Heart left ventricle (tissue), 16 donors: ENCODE results near the gene GZMM. TPM values are rescaled to one million over a fixed set of nuclear protein-coding genes. Genes with fewer than 3 reads are reported as not detected.
A peak's percentile ranks its signal among the peaks of the same experiment; 100 is the strongest.

Experiments used
- ATAC-seq, 4 donors: fragments of 200-7000 bp; cut with Tn5 transposase; one replicate each; pipeline ENCODE4 v1.9.1; 2020 to 2022; ENCODE audit warnings: moderate library complexity in 4 of 4, mild to moderate bottlenecking in 3 of 4, moderate number of reproducible peaks in 1 of 4
- DNase-seq, 5 donors: peaks; one replicate each; pipeline ENCODE4 v3.0.0-alpha.2; 2020
- H3K27ac ChIP-seq, 12 donors: fragments of 200-600 bp; sonication (generic) in 4 of 12; one replicate each; pipeline versions ENCODE4 v1.5.0 to v1.8.0; 2016 to 2022; ENCODE audit warnings: mild to moderate bottlenecking in 2 of 12
- H3K27me3 ChIP-seq, 9 donors: fragments of 200-600 bp; sonication (generic) in 2 of 9; one replicate each; pipeline versions ENCODE4 v1.5.1 to v1.8.0; 2016 to 2022; ENCODE audit warnings: mild to moderate bottlenecking in 3 of 9
- H3K36me3 ChIP-seq, 9 donors: fragments of 200-600 bp; sonication (generic) in 2 of 9; one replicate each; pipeline versions ENCODE4 v1.5.0 to v1.8.0; 2018 to 2022; ENCODE audit warnings: mild to moderate bottlenecking in 2 of 9
- H3K4me1 ChIP-seq, 12 donors: fragments of 200-600 bp; sonication (generic) in 4 of 12; one replicate each; pipeline versions ENCODE4 v1.5.0 to v1.8.0; 2016 to 2022; ENCODE audit warnings: mild to moderate bottlenecking in 3 of 12
- H3K4me3 ChIP-seq, 12 donors: fragments of 200-600 bp; sonication (generic) in 4 of 12; one replicate each; pipeline versions ENCODE4 v1.5.0 to v1.8.0; 2017 to 2022; ENCODE audit warnings: mild to moderate bottlenecking in 9 of 12, moderate library complexity in 4 of 12
- H3K9me3 ChIP-seq, 12 donors: fragments of 200-600 bp; sonication (generic) in 4 of 12; one replicate each; pipeline versions ENCODE4 v1.5.0 to v1.8.0; 2016 to 2022; ENCODE audit warnings: mild to moderate bottlenecking in 1 of 12
- POLR2A ChIP-seq, 2 donors: fragments of 450-650 bp; IDR thresholded peaks; one replicate each; pipeline ENCODE4 v1.6.1; 2017; ENCODE audit warnings: antibody characterized with exemption in 2 of 2, mild to moderate bottlenecking in 2 of 2, moderate library complexity in 2 of 2
- WGBS, 4 donors: extraction: QIAGEN DNeasy Blood & Tissue Kit in 2 of 4; methylation state at CpG; one replicate each; pipeline versions ENCODE4 v1.1.5 to v1.1.7; 2013 to 2018; 5-methylcytosine and 5-hydroxymethylcytosine counted together
- intact Hi-C, 10 donors: fragments of 100-400 bp; cut with DNase I; formaldehyde crosslinking; loops; one replicate each; pipeline versions ENCODE4 v1.11.1 to v1.14.2; 2022
- polyA plus RNA-seq, 2 donors: library from polyadenylated mRNA; stranded (reverse); fragments of 200-250 nt; gene quantifications; one replicate each; pipeline ENCODE4 v1.2.3, GENCODE V29; 2013
- total RNA-seq, 9 donors: library from RNA; depleted of rRNA in 2 of 9; stranded (reverse); fragments of >200 nt in 2 of 9; fragmentation: NEBNext Ultra II Directional in 3 of 9; extraction: Animal tissue kit (Norgen Biotek cat#: 25700) in 3 of 9; gene quantifications; one replicate each; pipeline versions ENCODE4 v1.1.0 to v1.2.4, GENCODE V29; 2016 to 2023
- TF ChIP-seq, protein P1 (sequence below), 12 donors: fragments of 200-600 bp; sonication (generic) in 4 of 12; IDR thresholded peaks; one replicate each; pipeline versions ENCODE4 v1.5.0 to v1.8.0; 2018 to 2022; ENCODE audit warnings: antibody characterized with exemption in 12 of 12, mild to moderate bottlenecking in 5 of 12
- donor health status: ischemic (EF 13 %, LVEDD 7.1; RV severe dilation, severe dysfunction).
- donor health status: healthy with polysubstance abuse.
- donor health status: DM: no; HTN: yes; CAD: no.
- donor health status: DM: no; HTN: no; CAD: no.
- donor health status: ischemic (EF 25% LVEDD 6.9; RV normal size, moderate dysfunction).
- donor health status: ischemic (EF 25% LVEDD 5.7; RV mildly dilated, moderate dysfunction).
- donor health status: healthy.
- donor health status: DM: yes; HTN: yes; CAD: no.
- donor health status: ischemic (EF 35%, LVEDD 5.7; RV mildly dilated, moderate dysfunction).
- donor health status: nonischemic (EF 11% LVEDD 7.7; RV severe dilation, severe dysfunction).
- donor health status: DM: yes; HTN: yes; CAD: no.
- donor health status: PGD.
- donor health status: ischemic (EF 29% LVEDD 5.4; RV normal size, mild dysfunction).
- donor health status: nonischemic (EF 23%, LVEDD 6.1; RV moderate dilation, normal function).

GZMM gene
- total and polyA plus RNA-seq, 11 donors: 0.12 to 3.0 (median 0.47) TPM; not detected in 5

GRCh38 chr19:566403-566802 lies 22.6 kb downstream of the GZMM start:
- WGBS, 4 donors: 40 to 54% (median 45%) methylated on average over 18 to 19 of the region's 19 CpGs
- H3K27me3 ChIP-seq: no peaks in the 10 kb centered on the region
- no peaks in the 10 kb centered on the region for H3K36me3 ChIP-seq
- TF ChIP-seq POLR2A (IDR thresholded peaks at IDR 0.05): no peak
- TF ChIP-seq, protein P1, sequence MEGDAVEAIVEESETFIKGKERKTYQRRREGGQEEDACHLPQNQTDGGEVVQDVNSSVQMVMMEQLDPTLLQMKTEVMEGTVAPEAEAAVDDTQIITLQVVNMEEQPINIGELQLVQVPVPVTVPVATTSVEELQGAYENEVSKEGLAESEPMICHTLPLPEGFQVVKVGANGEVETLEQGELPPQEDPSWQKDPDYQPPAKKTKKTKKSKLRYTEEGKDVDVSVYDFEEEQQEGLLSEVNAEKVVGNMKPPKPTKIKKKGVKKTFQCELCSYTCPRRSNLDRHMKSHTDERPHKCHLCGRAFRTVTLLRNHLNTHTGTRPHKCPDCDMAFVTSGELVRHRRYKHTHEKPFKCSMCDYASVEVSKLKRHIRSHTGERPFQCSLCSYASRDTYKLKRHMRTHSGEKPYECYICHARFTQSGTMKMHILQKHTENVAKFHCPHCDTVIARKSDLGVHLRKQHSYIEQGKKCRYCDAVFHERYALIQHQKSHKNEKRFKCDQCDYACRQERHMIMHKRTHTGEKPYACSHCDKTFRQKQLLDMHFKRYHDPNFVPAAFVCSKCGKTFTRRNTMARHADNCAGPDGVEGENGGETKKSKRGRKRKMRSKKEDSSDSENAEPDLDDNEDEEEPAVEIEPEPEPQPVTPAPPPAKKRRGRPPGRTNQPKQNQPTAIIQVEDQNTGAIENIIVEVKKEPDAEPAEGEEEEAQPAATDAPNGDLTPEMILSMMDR (IDR thresholded peaks at IDR 0.05): no peak
- intact Hi-C loops: no loop called here
- H3K4me3 ChIP-seq: peak overlapping the region in 2 of 12 donors; percentile 2 to 36
- peaks cover 0 to 7% (median 6%) of the 10 kb centered on the region in 12 donors for H3K4me1 ChIP-seq
- DNase-seq: peak in 2 of 5 donors; percentile 26 to 36
- peak overlapping the region in 4 of 12 donors; percentile 22 to 86 (median 42) for H3K27ac ChIP-seq
- H3K9me3 ChIP-seq: no peaks in the 10 kb centered on the region
- peak in 3 of 4 donors; percentile 27 to 72 (median 56) for ATAC-seq

DNA sequence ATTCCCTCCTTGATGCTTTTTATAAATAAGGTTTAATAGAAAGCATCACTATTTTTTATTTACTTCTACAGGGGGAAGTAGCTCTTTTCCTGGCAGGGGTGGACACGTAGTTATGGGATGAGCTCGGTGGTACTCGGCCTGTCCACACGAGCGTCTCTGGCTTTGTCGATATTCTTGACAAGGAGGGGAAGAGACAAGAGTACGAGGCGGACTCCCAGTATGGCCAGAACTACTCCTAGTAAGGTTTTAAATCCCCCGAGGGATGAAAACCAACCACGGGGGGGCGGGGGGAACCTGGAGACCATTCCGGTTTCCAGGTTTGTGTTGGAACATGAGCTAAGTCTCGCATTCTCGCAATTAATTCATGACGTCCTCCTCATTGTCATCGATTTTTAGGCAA lies 23.0 kb downstream of the GZMM start:
- DNase-seq: no peak
- Histone ChIP-seq H3K36me3 (no peaks in the 10 kb centered on the region), H3K4me1 (peaks cover 0 to 11% (median 9%) of the 10 kb centered on the region in 12 donors), H3K27me3 (no peaks in the 10 kb centered on the region), H3K4me3 (peak overlapping the region in 2 of 12 donors; percentile 2 to 36), H3K27ac (peak overlapping the region in 4 of 12 donors; percentile 22 to 86 (median 42)), H3K9me3 (no peaks in the 10 kb centered on the region)
- TF ChIP-seq, protein P1 (IDR thresholded peaks at IDR 0.05): no peak
- TF ChIP-seq POLR2A (IDR thresholded peaks at IDR 0.05): no peak
- intact Hi-C loops: no loop called here
- no peak for ATAC-seq
- WGBS, 4 donors: 70 to 76% (median 74%) methylated on average over 16 of the region's 16 CpGs

GRCh38 chr19:567296-567900 lies 23.5 kb downstream of the GZMM start:
- no peak for TF ChIP-seq POLR2A (IDR thresholded peaks at IDR 0.05)
- TF ChIP-seq, protein P1 (IDR thresholded peaks at IDR 0.05): no peak
- 92 to 95% (median 93%) methylated on average over 22 of the region's 22 CpGs for WGBS, 4 donors
- Histone ChIP-seq H3K4me3 (peak overlapping the region in 1 of 12 donors; percentile 36), H3K27ac (peak overlapping the region in 2 of 12 donors; percentile 60 to 86), H3K4me1 (peaks cover 0 to 13% (median 10%) of the 10 kb centered on the region in 12 donors), H3K36me3 (no peaks in the 10 kb centered on the region), H3K9me3 (no peaks in the 10 kb centered on the region), H3K27me3 (no peaks in the 10 kb centered on the region)
- intact Hi-C loops: no loop called here
- no peak for DNase-seq
- no peak for ATAC-seq

DNA sequence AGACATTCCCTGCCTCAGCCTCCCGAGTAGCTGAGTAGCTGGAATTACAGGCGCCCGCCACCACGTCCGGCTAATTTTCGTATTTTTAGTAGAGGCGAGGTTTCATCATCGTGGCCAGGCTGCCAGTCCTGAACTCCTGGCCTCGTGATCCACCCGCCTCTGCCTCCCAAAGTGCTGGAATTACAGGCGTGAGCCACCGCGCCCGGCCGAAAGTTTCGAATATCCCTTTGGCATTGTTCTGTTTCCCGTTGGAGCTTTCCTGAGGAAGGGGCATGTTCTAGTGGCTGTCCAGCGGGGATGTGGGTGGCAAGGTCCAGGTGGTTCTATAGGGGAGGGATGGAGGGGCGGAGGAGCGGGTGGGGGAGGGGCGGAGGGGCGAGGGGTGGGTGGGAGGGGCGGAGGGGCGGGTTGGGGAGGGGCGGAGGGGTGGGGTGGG lies 26.4 kb downstream of the GZMM start:
- Histone ChIP-seq H3K27ac (no peak overlapping the region), H3K36me3 (peaks cover 0 to 4% (median 0%) of the 10 kb centered on the region in 9 donors), H3K27me3 (no peaks in the 10 kb centered on the region), H3K9me3 (no peaks in the 10 kb centered on the region), H3K4me1 (peaks cover 0 to 35% (median 26%) of the 10 kb centered on the region in 12 donors), H3K4me3 (no peak overlapping the region)
- 73 to 91% (median 80%) methylated on average over 16 to 22 of the region's 25 CpGs for WGBS, 4 donors
- DNase-seq (peak in 1 of 5 donors; percentile 50), ATAC-seq (no peak)
- intact Hi-C loops: loop anchor here in 4 of 10 donors (5.0 kb wide), 1 partner anchor 38 kb away; the partner anchor contains the start of gene CDC34 (in 4 of the 4)
- TF ChIP-seq, protein P1 (IDR thresholded peaks at IDR 0.05): no peak
- TF ChIP-seq POLR2A (IDR thresholded peaks at IDR 0.05): no peak
